Body of pancreas (tissue), 4 donors: ENCODE data around the gene SEMA5B. TPM values are rescaled to one million over a fixed set of nuclear protein-coding genes. Genes with fewer than 3 reads are reported as not detected.

Source experiments
- ATAC-seq: fragments of 150-250 bp; one replicate; pipeline ENCODE4 v1.9.1; 2016
- DNase-seq, 4 donors: peaks; one replicate each; pipeline ENCODE4 v3.0.0-alpha.2; 2019
- H3K27ac ChIP-seq, 4 donors: fragments of 200-600 bp; sonication (generic); 1 replicate in 3 of 4; 2 replicates in 1 of 4; pipeline versions ENCODE4 v1.5.1 to v1.6.1; 2016 to 2019; ENCODE audit warnings: mild to moderate bottlenecking in 1 of 4, mixed read lengths in 1 of 4, moderate library complexity in 1 of 4
- H3K27me3 ChIP-seq, 2 donors: fragments of 200-600 bp; sonication (generic); one replicate each; pipeline ENCODE4 v1.6.0; 2016; ENCODE audit warnings: mild to moderate bottlenecking in 1 of 2
- H3K36me3 ChIP-seq, 2 donors: fragments of 200-600 bp; sonication (generic); replicated peaks in 1 of 2; 2 replicates each; pipeline ENCODE4 v1.5.1; 2016; ENCODE audit warnings: low read depth in 2 of 2; ENCODE audit not compliant: insufficient read depth in 1 of 2
- H3K4me1 ChIP-seq: fragments of 200-600 bp; sonication (generic); one replicate; pipeline ENCODE4 v1.6.0; 2016
- H3K4me3 ChIP-seq, 2 donors: fragments of 200-600 bp; sonication (generic); 1 replicate in 1 of 2; 2 replicates in 1 of 2; pipeline ENCODE4 v1.5.1; 2016 to 2019
- H3K9me3 ChIP-seq, 3 donors: fragments of 200-600 bp; sonication (generic); 1 replicate in 2 of 3; 2 replicates in 1 of 3; pipeline ENCODE4 v1.5.1; 2016
- POLR2A ChIP-seq, 3 donors: fragments of 450-650 bp; IDR thresholded peaks; one replicate each; pipeline ENCODE4 v1.6.1; 2016; ENCODE audit warnings: antibody characterized with exemption in 3 of 3, mild to moderate bottlenecking in 2 of 3
- WGBS, 2 donors: methylation state at CpG; one replicate each; pipeline ENCODE4 v1.1.5; 2017; 5-methylcytosine and 5-hydroxymethylcytosine counted together
- intact Hi-C: fragments of 100-400 bp; cut with DNase I; formaldehyde crosslinking; loops from one replicate; pipeline ENCODE4 v1.15.1; 2023
- total RNA-seq, 2 donors: library from RNA; depleted of rRNA; stranded (reverse); fragments of >200 nt; gene quantifications; one replicate each; pipeline ENCODE4 v1.1.0, GENCODE V29; 2016
- TF ChIP-seq, protein P1 (sequence below), 7 experiments: fragments of 450-650 bp in 4 of 7; fragments of 200-600 bp in 3 of 7; sonication (generic) in 3 of 7; IDR thresholded peaks; one replicate each; pipeline ENCODE4 v1.5.1; 2016 to 2019; ENCODE audit warnings: antibody characterized with exemption in 7 of 7

Gene SEMA5B
- total RNA-seq, 2 donors from 2014 or later: 1.0 to 15.2 TPM

DNA sequence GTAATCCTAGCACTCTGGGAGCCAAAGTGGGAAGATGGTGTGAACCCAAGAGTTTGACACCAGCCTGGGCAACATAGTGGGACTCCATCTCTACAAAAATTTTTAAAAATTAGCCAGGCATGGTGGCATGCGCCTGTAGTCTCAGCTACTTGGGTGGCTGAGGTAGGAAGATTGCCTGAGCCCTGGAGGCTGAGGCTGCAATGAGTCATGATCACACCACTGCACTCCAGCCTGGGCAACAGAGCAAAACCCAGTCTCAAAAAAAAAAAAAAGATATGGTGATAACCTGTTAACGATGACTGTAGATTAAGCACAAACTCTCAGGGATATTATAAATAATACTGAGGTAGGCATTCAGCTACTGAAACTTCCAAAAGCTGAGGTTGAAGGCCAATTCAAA lies 125.2 kb downstream of the SEMA5B start:
- no peak for ATAC-seq
- no peak for TF ChIP-seq POLR2A (IDR thresholded peaks at IDR 0.05)
- TF ChIP-seq, protein P1, sequence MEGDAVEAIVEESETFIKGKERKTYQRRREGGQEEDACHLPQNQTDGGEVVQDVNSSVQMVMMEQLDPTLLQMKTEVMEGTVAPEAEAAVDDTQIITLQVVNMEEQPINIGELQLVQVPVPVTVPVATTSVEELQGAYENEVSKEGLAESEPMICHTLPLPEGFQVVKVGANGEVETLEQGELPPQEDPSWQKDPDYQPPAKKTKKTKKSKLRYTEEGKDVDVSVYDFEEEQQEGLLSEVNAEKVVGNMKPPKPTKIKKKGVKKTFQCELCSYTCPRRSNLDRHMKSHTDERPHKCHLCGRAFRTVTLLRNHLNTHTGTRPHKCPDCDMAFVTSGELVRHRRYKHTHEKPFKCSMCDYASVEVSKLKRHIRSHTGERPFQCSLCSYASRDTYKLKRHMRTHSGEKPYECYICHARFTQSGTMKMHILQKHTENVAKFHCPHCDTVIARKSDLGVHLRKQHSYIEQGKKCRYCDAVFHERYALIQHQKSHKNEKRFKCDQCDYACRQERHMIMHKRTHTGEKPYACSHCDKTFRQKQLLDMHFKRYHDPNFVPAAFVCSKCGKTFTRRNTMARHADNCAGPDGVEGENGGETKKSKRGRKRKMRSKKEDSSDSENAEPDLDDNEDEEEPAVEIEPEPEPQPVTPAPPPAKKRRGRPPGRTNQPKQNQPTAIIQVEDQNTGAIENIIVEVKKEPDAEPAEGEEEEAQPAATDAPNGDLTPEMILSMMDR (IDR thresholded peaks at IDR 0.05): no peak
- Histone ChIP-seq H3K9me3 (no peaks in the 10 kb centered on the region), H3K36me3 (no peaks in the 10 kb centered on the region), H3K27me3 (no peaks in the 10 kb centered on the region), H3K27ac (no peak overlapping the region), H3K4me1 (no peaks in the 10 kb centered on the region), H3K4me3 (no peak overlapping the region)
- 62 to 78% methylated on average over 2 of the region's 2 CpGs for WGBS, 2 donors
- DNase-seq: no peak
- intact Hi-C loops: no loop called here

DNA sequence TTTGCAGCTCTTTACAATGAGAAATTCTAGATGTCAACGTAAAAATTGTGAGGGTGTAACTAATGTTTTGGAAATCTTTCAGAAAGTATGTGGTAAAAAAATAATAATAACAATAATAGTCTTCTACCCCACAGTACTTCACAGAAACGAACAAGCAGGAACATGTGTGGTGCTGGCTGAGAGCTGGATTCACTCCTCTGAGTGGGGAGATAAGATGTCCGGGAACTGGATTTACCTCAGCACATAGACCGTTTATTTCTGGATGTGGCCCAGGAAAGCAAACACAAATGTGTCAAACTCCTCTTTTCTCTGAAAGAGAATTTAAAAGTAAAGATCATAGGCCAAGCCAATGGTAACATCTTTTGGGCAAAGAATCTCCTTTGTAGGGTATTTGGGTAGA lies 129.3 kb downstream of the SEMA5B start:
- H3K27me3 ChIP-seq: no peaks in the 10 kb centered on the region
- ATAC-seq (no peak), DNase-seq (no peak)
- 27 to 29% methylated on average over 4 of the region's 4 CpGs for WGBS, 2 donors
- no peak overlapping the region for H3K4me3 ChIP-seq
- no peaks in the 10 kb centered on the region for H3K4me1 ChIP-seq
- TF ChIP-seq, protein P1 (IDR thresholded peaks at IDR 0.05): no peak
- TF ChIP-seq POLR2A (IDR thresholded peaks at IDR 0.05): no peak
- no peaks in the 10 kb centered on the region for H3K36me3 ChIP-seq
- no peak overlapping the region for H3K27ac ChIP-seq
- no peaks in the 10 kb centered on the region for H3K9me3 ChIP-seq
- intact Hi-C loops: no loop called here

DNA sequence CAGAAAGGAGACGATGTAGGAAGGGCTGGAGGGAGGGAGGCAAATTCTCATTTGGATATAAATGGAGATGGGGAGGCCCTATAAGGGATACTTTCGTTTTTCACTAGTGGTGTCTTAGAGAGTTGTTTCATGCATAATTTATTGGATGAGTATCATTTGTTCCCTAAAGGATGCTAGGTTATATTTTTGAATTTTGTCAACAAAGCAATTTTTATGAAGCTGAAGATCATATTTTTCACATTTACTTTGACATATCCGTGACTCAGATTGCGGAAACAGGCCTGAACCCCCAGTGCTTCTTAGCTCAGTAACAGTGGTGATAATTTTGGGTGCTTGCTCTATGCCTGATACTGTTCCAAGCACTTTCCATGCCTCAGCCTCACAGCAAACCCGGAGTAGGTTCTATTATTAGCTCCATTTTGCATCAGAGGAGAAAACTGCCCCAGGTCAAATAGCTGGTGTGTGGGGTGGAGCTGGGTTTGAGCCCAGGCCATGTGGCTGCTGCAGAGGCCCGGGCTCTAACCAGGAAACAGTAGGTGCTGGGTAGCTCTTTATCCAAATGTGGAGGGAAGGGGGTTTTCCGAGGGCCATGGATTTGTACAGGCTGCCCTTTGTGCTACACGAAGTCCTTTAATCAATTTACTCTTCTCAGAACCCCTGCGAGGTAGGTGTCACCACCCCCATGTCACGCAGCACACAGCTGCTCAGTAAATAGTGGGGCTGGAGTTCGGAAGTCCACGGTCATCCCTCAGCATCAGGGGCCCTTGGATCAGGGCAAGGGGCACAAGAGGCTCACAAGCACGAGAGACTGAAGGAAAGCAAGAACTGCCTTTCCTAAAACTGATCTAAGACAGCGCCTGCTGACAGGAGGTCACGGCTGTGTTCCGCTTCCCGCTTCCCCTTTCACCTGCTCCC lies 133.6 kb downstream of the SEMA5B start:
- TF ChIP-seq POLR2A (IDR thresholded peaks at IDR 0.05): no peak
- TF ChIP-seq, protein P1 (IDR thresholded peaks at IDR 0.05): no peak
- ATAC-seq (no peak), DNase-seq (no peak)
- Histone ChIP-seq H3K36me3 (no peaks in the 10 kb centered on the region), H3K27ac (no peak overlapping the region), H3K9me3 (no peaks in the 10 kb centered on the region), H3K4me1 (no peaks in the 10 kb centered on the region), H3K4me3 (no peak overlapping the region), H3K27me3 (no peaks in the 10 kb centered on the region)
- WGBS, 2 donors: 50 to 57% methylated on average over 16 to 17 of the region's 17 CpGs
- intact Hi-C loops: no loop called here

DNA sequence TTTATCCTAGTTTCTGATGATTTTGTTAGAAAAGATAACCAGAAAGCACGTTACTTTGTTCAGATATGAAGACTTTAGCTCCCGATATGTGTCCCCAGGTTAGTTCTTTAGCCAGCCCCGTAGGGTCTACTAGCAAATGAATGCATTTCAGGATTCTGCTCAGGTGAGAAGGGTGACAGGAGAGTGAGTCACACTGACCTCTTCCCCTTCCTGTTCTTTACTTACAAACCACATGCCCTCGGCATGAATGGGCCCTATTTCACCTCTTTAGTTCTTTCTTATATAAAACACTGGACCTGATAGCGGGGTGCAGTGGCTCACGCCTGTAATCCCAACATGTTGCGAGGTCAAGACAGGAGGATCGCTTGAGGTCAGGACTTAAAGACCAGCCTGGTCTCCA lies 134.3 kb downstream of the SEMA5B start:
- intact Hi-C loops: no loop called here
- no peaks in the 10 kb centered on the region for H3K4me1 ChIP-seq
- H3K27ac ChIP-seq: no peak overlapping the region
- H3K36me3 ChIP-seq: no peaks in the 10 kb centered on the region
- no peaks in the 10 kb centered on the region for H3K9me3 ChIP-seq
- 78 to 83% methylated on average over 8 of the region's 8 CpGs for WGBS, 2 donors
- H3K4me3 ChIP-seq: no peak overlapping the region
- no peaks in the 10 kb centered on the region for H3K27me3 ChIP-seq
- ATAC-seq (no peak), DNase-seq (no peak)
- TF ChIP-seq, protein P1 (IDR thresholded peaks at IDR 0.05): no peak
- TF ChIP-seq POLR2A (IDR thresholded peaks at IDR 0.05): no peak
